GM23338 (cell line): ENCODE measurements around the gene PPP2R1A. TPM values are rescaled to one million over a fixed set of nuclear protein-coding genes. Genes with fewer than 3 reads are reported as not detected.
"Not testable (repeated sequence)": the region's sequence is repeated elsewhere in the genome, so short reads cannot be mapped to it uniquely, and the experiment has no call there.

ENCODE experiments used
- ATAC-seq: fragments of 200-7000 bp; cut with Tn5 transposase; 3 replicates; pipeline ENCODE4 v1.9.1; 2020
- DNase-seq: peaks from one replicate; pipeline ENCODE4 v3.0.0-alpha.2; 2015; ENCODE audit warnings: low spot score
- H2AFZ ChIP-seq: fragments of 200-600 bp; sonication (generic); 2 replicates; pipeline ENCODE4 v1.8.0; 2016; ENCODE audit warnings: antibody characterized with exemption, mild to moderate bottlenecking, moderate library complexity
- H3F3A ChIP-seq: fragments of 200-600 bp; sonication (generic); replicated peaks from 2 replicates; pipeline ENCODE4 v1.8.0; 2017; ENCODE audit warnings: antibody characterized with exemption, mixed run types, low read depth
- H3K27ac ChIP-seq: fragments of 200-600 bp; sonication (generic); 2 replicates; pipeline ENCODE4 v1.6.1; 2016; ENCODE audit warnings: low read depth
- H3K27me3 ChIP-seq: fragments of 200-600 bp; sonication (generic); 2 replicates; pipeline ENCODE4 v1.8.0; 2016; ENCODE audit warnings: mild to moderate bottlenecking, mixed run types, moderate library complexity; ENCODE audit not compliant: insufficient read depth
- H3K36me3 ChIP-seq: fragments of 200-600 bp; sonication (generic); 2 replicates; pipeline ENCODE4 v1.8.0; 2016; ENCODE audit warnings: mild to moderate bottlenecking; ENCODE audit not compliant: insufficient read depth
- H3K4me1 ChIP-seq: fragments of 200-600 bp; sonication (generic); 2 replicates; pipeline ENCODE4 v1.8.0; 2016; ENCODE audit warnings: mild to moderate bottlenecking, moderate library complexity; ENCODE audit not compliant: insufficient read depth
- H3K4me2 ChIP-seq: fragments of 200-600 bp; sonication (generic); 2 replicates; pipeline ENCODE4 v1.7.1; 2017; ENCODE audit warnings: mixed run types
- H3K4me3 ChIP-seq: fragments of 200-600 bp; sonication (generic); 2 replicates; pipeline ENCODE4 v1.6.1; 2016; ENCODE audit warnings: mixed run types
- H3K79me2 ChIP-seq: fragments of 200-600 bp; sonication (generic); replicated peaks from 2 replicates; pipeline ENCODE4 v1.8.0; 2017; ENCODE audit warnings: mild to moderate bottlenecking; ENCODE audit not compliant: insufficient read depth
- H3K9me2 ChIP-seq: fragments of 200-600 bp; sonication (generic); 2 replicates; pipeline ENCODE4 v1.8.0; 2017; ENCODE audit not compliant: insufficient read depth
- H4K20me1 ChIP-seq: fragments of 200-600 bp; sonication (generic); replicated peaks from 2 replicates; pipeline ENCODE4 v1.8.0; 2017; ENCODE audit warnings: mild to moderate bottlenecking; ENCODE audit not compliant: insufficient read depth
- H3K27ac Mint-ChIP-seq: 2 replicates; pipeline ENCODE4 v1.8.0; 2020; ENCODE audit warnings: inconsistent platforms, mild to moderate bottlenecking, moderate library complexity, mixed read lengths
- H3K27me3 Mint-ChIP-seq: 3 replicates; pipeline ENCODE4 v1.8.0; 2022; ENCODE audit warnings: low read depth, mild to moderate bottlenecking, moderate library complexity, mixed read lengths, inconsistent platforms; ENCODE audit not compliant: insufficient read depth, poor library complexity
- H3K36me3 Mint-ChIP-seq: 3 replicates; pipeline ENCODE4 v1.8.0; 2021; ENCODE audit warnings: low read depth, mild to moderate bottlenecking, inconsistent platforms, moderate library complexity, mixed read lengths
- H3K4me1 Mint-ChIP-seq: 3 replicates; pipeline ENCODE4 v1.8.0; 2020; ENCODE audit warnings: mild to moderate bottlenecking, inconsistent platforms, mixed read lengths
- H3K4me3 Mint-ChIP-seq: 3 replicates; pipeline ENCODE4 v1.8.0; 2021; ENCODE audit warnings: moderate library complexity, mild to moderate bottlenecking, inconsistent platforms, mixed read lengths
- H3K9me3 Mint-ChIP-seq: 3 replicates; pipeline ENCODE4 v1.8.0; 2020; ENCODE audit warnings: moderate library complexity, mild to moderate bottlenecking, inconsistent platforms, mixed read lengths
- CREB1 ChIP-seq: fragments of 250-450 bp; sonication (Bioruptor Pico); IDR thresholded peaks from 2 replicates; pipeline ENCODE4 v1.5.0; 2020; ENCODE audit warnings: low read depth, mild to moderate bottlenecking, moderate library complexity
- EZH2 ChIP-seq: fragments of 200-600 bp; sonication (generic); IDR thresholded peaks from one replicate; pipeline ENCODE4 v1.8.0; 2017; ENCODE audit warnings: antibody characterized with exemption, mild to moderate bottlenecking, low read depth; ENCODE audit not compliant: unreplicated experiment
- EZH2phosphoT487 ChIP-seq: fragments of 200-600 bp; sonication (generic); IDR thresholded peaks from one replicate; pipeline ENCODE4 v1.8.1; 2018; ENCODE audit warnings: antibody characterized with exemption; ENCODE audit not compliant: unreplicated experiment
- JUNB ChIP-seq: IDR thresholded peaks from one replicate; pipeline ENCODE4 v1.6.1; 2016; ENCODE audit warnings: antibody characterized with exemption; ENCODE audit not compliant: unreplicated experiment
- NANOG ChIP-seq: IDR thresholded peaks from 2 replicates; pipeline ENCODE4 v1.6.1; 2016; ENCODE audit warnings: antibody characterized with exemption, borderline replicate concordance
- POLR2AphosphoS5 ChIP-seq: IDR thresholded peaks from 2 replicates; pipeline ENCODE4 v1.6.1; 2016; ENCODE audit warnings: antibody characterized with exemption, low read depth
- STAT1 ChIP-seq: IDR thresholded peaks from one replicate; pipeline ENCODE4 v1.6.1; 2016; ENCODE audit warnings: antibody characterized with exemption; ENCODE audit not compliant: unreplicated experiment
- ZNF114 ChIP-seq: fragments of 250-450 bp; sonication (Bioruptor Pico); IDR thresholded peaks from 2 replicates; pipeline ENCODE4 v1.5.0; 2020; ENCODE audit warnings: mild to moderate bottlenecking, moderate library complexity
- ZNF331 ChIP-seq: fragments of 250-450 bp; sonication (Bioruptor Pico); IDR thresholded peaks from 2 replicates; pipeline ENCODE4 v1.5.0; 2020; ENCODE audit warnings: low read depth, mild to moderate bottlenecking, moderate library complexity
- polyA plus RNA-seq: library from polyadenylated mRNA; unstranded; fragments of >200 nt; fragmentation: Nextera tagmentation; extraction: Ambion mirVana; gene quantifications from 2 replicates; pipeline ENCODE4 v1.2.1, GENCODE V29; 2016
- total RNA-seq: library from RNA; depleted of rRNA; stranded (reverse); fragments of >200 nt; shearing (Covaris generic); gene quantifications from 2 replicates; pipeline ENCODE4 v1.2.3, GENCODE V29; 2014
- TF ChIP-seq, protein P1 (sequence below), 2 experiments: fragments of 200-600 bp in 1 of 2; sonication (generic) in 1 of 2; conservative IDR thresholded peaks; 2 replicates each; pipeline versions ENCODE4 v1.5.1 to v1.6.1; 2016 to 2017; ENCODE audit warnings: antibody characterized with exemption in 2 of 2, low read depth in 2 of 2, mild to moderate bottlenecking in 2 of 2, moderate library complexity in 1 of 2
- TF ChIP-seq, protein P2 (sequence below): IDR thresholded peaks from one replicate; pipeline ENCODE4 v1.6.1; 2018; ENCODE audit warnings: antibody characterized with exemption; ENCODE audit not compliant: unreplicated experiment
- TF ChIP-seq, protein P3 (sequence below): IDR thresholded peaks from 2 replicates; pipeline ENCODE4 v1.6.1; 2016; ENCODE audit warnings: antibody characterized with exemption

PPP2R1A gene
- total and polyA plus RNA-seq, 2 experiments from 2014 or later = 212 to 381 TPM

DNA sequence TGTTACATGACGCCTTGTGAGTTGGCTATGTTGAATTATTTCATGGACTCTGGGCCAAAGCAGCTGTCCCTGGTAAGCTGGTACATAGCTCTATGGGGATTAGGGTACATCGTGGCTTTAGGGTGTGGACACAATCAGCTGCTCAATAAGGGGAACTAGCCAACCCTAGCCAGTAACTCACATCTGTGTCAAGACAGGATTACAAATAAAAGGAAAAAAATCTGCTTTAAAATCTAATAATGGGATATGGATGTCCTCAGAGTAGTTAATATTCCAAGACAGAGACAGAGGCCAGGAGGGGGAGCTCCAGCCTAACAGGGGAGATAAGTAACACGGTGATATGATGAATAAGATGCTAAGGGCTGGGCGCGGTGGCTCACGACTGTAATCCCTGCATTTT is 58.4 kb downstream of the PPP2R1A start:
- Mint-ChIP-seq H3K27me3 (no peaks in the 10 kb centered on the region), H3K4me3 (no peak overlapping the region), H3K36me3 (no peaks in the 10 kb centered on the region; the same call in none of the 3 replicates), H3K4me1 (no peaks in the 10 kb centered on the region), H3K27ac (no peak overlapping the region), H3K9me3 (peaks cover 29% of the 10 kb centered on the region)
- no peaks in the 10 kb centered on the region for H3F3A ChIP-seq
- H4K20me1 ChIP-seq = no peaks in the 10 kb centered on the region
- H3K4me3 ChIP-seq = no peak overlapping the region
- H3K4me2 ChIP-seq = no peak overlapping the region
- H3K9me2 ChIP-seq = no peaks in the 10 kb centered on the region
- no peaks in the 10 kb centered on the region for H3K36me3 ChIP-seq
- H2AFZ ChIP-seq = no peak overlapping the region
- peak; percentile 83 for DNase-seq
- peak; percentile 88 for ATAC-seq
- no peaks in the 10 kb centered on the region for H3K27me3 ChIP-seq
- no peaks in the 10 kb centered on the region for H3K79me2 ChIP-seq
- no peak overlapping the region for H3K27ac ChIP-seq
- TF ChIP-seq, protein P1, sequence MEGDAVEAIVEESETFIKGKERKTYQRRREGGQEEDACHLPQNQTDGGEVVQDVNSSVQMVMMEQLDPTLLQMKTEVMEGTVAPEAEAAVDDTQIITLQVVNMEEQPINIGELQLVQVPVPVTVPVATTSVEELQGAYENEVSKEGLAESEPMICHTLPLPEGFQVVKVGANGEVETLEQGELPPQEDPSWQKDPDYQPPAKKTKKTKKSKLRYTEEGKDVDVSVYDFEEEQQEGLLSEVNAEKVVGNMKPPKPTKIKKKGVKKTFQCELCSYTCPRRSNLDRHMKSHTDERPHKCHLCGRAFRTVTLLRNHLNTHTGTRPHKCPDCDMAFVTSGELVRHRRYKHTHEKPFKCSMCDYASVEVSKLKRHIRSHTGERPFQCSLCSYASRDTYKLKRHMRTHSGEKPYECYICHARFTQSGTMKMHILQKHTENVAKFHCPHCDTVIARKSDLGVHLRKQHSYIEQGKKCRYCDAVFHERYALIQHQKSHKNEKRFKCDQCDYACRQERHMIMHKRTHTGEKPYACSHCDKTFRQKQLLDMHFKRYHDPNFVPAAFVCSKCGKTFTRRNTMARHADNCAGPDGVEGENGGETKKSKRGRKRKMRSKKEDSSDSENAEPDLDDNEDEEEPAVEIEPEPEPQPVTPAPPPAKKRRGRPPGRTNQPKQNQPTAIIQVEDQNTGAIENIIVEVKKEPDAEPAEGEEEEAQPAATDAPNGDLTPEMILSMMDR (conservative IDR thresholded peaks at IDR 0.05; ENCODE audit: low read depth in 2 of 2) = peak; percentile 70 to 86
- no peak for TF ChIP-seq CREB1 (CRISPR knock-in tag)
- H3K4me1 ChIP-seq = no peaks in the 10 kb centered on the region

DNA sequence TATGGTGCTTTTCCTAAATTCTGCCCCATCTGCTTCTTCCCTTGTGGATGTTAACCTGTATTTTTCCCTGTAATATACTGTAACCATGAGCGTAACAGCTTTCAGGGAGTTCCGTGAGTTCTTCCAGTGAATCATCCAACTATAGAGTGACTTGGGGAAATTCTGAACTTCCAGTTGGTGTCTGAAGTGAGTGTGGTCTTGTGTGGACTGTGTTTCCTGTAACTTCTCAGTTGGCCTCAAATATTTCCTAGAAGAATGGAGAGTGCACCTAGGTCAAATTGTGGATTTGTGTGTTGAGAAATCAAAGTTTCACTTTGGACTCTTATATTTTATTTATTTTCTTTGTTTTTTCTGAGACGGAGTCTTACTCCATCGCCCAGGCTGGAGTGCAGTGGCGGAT is 68.6 kb downstream of the PPP2R1A start:
- no peaks in the 10 kb centered on the region for H3F3A ChIP-seq
- Mint-ChIP-seq H3K4me1 (no peaks in the 10 kb centered on the region), H3K36me3 (no peaks in the 10 kb centered on the region; the same call in 2 of the 3 replicates), H3K27me3 (peaks cover 3% of the 10 kb centered on the region), H3K27ac (no peak overlapping the region), H3K9me3 (peaks cover 24% of the 10 kb centered on the region), H3K4me3 (no peak overlapping the region)
- H4K20me1 ChIP-seq = no peaks in the 10 kb centered on the region
- H3K9me2 ChIP-seq = no peaks in the 10 kb centered on the region
- no peak overlapping the region for H3K27ac ChIP-seq
- no peak overlapping the region for H2AFZ ChIP-seq
- H3K4me1 ChIP-seq = no peaks in the 10 kb centered on the region
- no peak for DNase-seq
- no peak overlapping the region for H3K4me3 ChIP-seq
- no peaks in the 10 kb centered on the region for H3K36me3 ChIP-seq
- H3K4me2 ChIP-seq = no peak overlapping the region
- no peaks in the 10 kb centered on the region for H3K27me3 ChIP-seq
- TF ChIP-seq, protein P2, sequence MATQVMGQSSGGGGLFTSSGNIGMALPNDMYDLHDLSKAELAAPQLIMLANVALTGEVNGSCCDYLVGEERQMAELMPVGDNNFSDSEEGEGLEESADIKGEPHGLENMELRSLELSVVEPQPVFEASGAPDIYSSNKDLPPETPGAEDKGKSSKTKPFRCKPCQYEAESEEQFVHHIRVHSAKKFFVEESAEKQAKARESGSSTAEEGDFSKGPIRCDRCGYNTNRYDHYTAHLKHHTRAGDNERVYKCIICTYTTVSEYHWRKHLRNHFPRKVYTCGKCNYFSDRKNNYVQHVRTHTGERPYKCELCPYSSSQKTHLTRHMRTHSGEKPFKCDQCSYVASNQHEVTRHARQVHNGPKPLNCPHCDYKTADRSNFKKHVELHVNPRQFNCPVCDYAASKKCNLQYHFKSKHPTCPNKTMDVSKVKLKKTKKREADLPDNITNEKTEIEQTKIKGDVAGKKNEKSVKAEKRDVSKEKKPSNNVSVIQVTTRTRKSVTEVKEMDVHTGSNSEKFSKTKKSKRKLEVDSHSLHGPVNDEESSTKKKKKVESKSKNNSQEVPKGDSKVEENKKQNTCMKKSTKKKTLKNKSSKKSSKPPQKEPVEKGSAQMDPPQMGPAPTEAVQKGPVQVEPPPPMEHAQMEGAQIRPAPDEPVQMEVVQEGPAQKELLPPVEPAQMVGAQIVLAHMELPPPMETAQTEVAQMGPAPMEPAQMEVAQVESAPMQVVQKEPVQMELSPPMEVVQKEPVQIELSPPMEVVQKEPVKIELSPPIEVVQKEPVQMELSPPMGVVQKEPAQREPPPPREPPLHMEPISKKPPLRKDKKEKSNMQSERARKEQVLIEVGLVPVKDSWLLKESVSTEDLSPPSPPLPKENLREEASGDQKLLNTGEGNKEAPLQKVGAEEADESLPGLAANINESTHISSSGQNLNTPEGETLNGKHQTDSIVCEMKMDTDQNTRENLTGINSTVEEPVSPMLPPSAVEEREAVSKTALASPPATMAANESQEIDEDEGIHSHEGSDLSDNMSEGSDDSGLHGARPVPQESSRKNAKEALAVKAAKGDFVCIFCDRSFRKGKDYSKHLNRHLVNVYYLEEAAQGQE = no peak
- TF ChIP-seq EZH2 (no peak), ZNF114 (CRISPR knock-in tag) (no peak), EZH2phosphoT487 (no peak), ZNF331 (CRISPR knock-in tag) (no peak), CREB1 (CRISPR knock-in tag) (no peak), STAT1 (no peak), POLR2AphosphoS5 (no peak), JUNB (no peak), NANOG (no peak)
- TF ChIP-seq, protein P3, sequence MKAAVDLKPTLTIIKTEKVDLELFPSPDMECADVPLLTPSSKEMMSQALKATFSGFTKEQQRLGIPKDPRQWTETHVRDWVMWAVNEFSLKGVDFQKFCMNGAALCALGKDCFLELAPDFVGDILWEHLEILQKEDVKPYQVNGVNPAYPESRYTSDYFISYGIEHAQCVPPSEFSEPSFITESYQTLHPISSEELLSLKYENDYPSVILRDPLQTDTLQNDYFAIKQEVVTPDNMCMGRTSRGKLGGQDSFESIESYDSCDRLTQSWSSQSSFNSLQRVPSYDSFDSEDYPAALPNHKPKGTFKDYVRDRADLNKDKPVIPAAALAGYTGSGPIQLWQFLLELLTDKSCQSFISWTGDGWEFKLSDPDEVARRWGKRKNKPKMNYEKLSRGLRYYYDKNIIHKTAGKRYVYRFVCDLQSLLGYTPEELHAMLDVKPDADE = no peak
- TF ChIP-seq, protein P1 (conservative IDR thresholded peaks at IDR 0.05; ENCODE audit: low read depth in 2 of 2) = no peak
- no peaks in the 10 kb centered on the region for H3K79me2 ChIP-seq
- ATAC-seq = no peak

DNA sequence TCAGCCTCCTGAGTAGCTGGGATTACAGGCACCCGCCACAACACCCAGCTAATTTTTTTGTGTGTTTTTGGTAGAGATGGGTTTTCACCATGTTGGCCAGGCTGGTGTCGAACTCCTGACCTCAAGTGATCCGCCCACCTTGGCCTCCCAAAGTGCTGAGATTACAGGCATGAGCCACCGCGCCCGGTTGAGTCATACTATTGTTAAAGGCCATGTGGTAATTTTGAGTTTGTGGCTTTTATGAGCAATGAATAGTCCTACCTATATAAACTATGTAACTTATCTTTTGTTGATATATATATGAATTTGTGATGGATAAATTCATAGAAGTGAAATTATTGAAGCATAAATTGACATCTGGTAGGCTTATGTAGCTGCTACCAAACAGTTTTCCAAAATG is 75.7 kb downstream of the PPP2R1A start:
- peaks cover 10% of the 10 kb centered on the region for H3K79me2 ChIP-seq
- H3K27me3 ChIP-seq, H3K36me3 Mint-ChIP-seq, H3K9me3 Mint-ChIP-seq, H3K4me2 ChIP-seq, H3K4me1 ChIP-seq, H4K20me1 ChIP-seq, H2AFZ ChIP-seq, H3K4me1 Mint-ChIP-seq, H3K4me3 Mint-ChIP-seq, H3K27ac ChIP-seq, ATAC-seq, DNase-seq, H3K36me3 ChIP-seq, H3K4me3 ChIP-seq, H3K27ac Mint-ChIP-seq, H3F3A ChIP-seq, H3K9me2 ChIP-seq: not testable (repeated sequence)
- H3K27me3 Mint-ChIP-seq = peaks cover 12% of the 10 kb centered on the region
